PFSK-1 (cell line): ENCODE measurements around the gene LRRIQ1.

Experiments
- FOXP2 ChIP-seq: optimal IDR thresholded peaks from 2 replicates; pipeline ENCODE3; 2011; ENCODE audit warnings: borderline replicate concordance, control low read depth, inconsistent platforms; ENCODE audit not compliant: insufficient read depth; ENCODE audit errors: extremely low read length, extremely low read depth
- POLR2AphosphoS5 ChIP-seq: IDR thresholded peaks from 2 replicates; pipeline ENCODE4 v1.6.1; 2012; ENCODE audit warnings: low read depth, mild to moderate bottlenecking, control low read depth, low read length, moderate library complexity
- REST ChIP-seq, 2 experiments: IDR thresholded peaks; 2 replicates each; pipeline versions ENCODE4 v1.6.1 to v1.8.0; 2011 to 2012; ENCODE audit warnings: low read depth in 2 of 2, low read length in 2 of 2, control low read depth in 1 of 2, inconsistent platforms in 1 of 2, mild to moderate bottlenecking in 1 of 2, moderate library complexity in 1 of 2; ENCODE audit not compliant: insufficient read depth in 1 of 2
- SIN3A ChIP-seq: IDR thresholded peaks from 2 replicates; pipeline ENCODE4 v1.6.1; 2012; ENCODE audit warnings: mild to moderate bottlenecking, low read length, moderate library complexity, borderline replicate concordance; ENCODE audit not compliant: insufficient read depth
- TAF1 ChIP-seq: IDR thresholded peaks from 2 replicates; pipeline ENCODE4 v1.6.1; 2012; ENCODE audit warnings: low read length, control low read depth, borderline replicate concordance; ENCODE audit not compliant: insufficient read depth

Gene LRRIQ1

GRCh38 chr12:85005615-85006014 lies 30.5 kb upstream of the LRRIQ1 start:
- TF ChIP-seq TAF1 (no peak), POLR2AphosphoS5 (no peak), REST (IDR thresholded peaks at IDR 0.05; ENCODE audit: insufficient read depth in 1 of 2, low read depth in 2 of 2, low read length in 2 of 2) (no peak), SIN3A (no peak), FOXP2 (no peak)

GRCh38 chr12:85006206-85006605 lies 29.9 kb upstream of the LRRIQ1 start:
- TF ChIP-seq TAF1: no peak

GRCh38 chr12:85007836-85008235 lies 28.3 kb upstream of the LRRIQ1 start:
- TF ChIP-seq POLR2AphosphoS5 (no peak), TAF1 (no peak), SIN3A (no peak), FOXP2 (no peak), REST (IDR thresholded peaks at IDR 0.05; ENCODE audit: insufficient read depth in 1 of 2, low read depth in 2 of 2, low read length in 2 of 2) (no peak)

GRCh38 chr12:85016413-85016812 lies 19.7 kb upstream of the LRRIQ1 start:
- peak; percentile 55; the same call in 1 of the 2 replicates for TF ChIP-seq TAF1
- no peak for TF ChIP-seq REST (IDR thresholded peaks at IDR 0.05; ENCODE audit: insufficient read depth in 1 of 2, low read depth in 2 of 2, low read length in 2 of 2)
- TF ChIP-seq FOXP2: peak; percentile 46
- peak; percentile 46 for TF ChIP-seq POLR2AphosphoS5
- TF ChIP-seq SIN3A: 0 out of 2 replicates have a peak, but pooled peaks have one; percentile 43

GRCh38 chr12:85017133-85017532 lies 19.0 kb upstream of the LRRIQ1 start:
- TF ChIP-seq TAF1 (no peak), REST (IDR thresholded peaks at IDR 0.05; ENCODE audit: insufficient read depth in 1 of 2, low read depth in 2 of 2, low read length in 2 of 2) (no peak), FOXP2 (no peak), SIN3A (no peak), POLR2AphosphoS5 (no peak)

GRCh38 chr12:85017618-85018017 lies 18.5 kb upstream of the LRRIQ1 start:
- no peak for TF ChIP-seq POLR2AphosphoS5
- TF ChIP-seq TAF1: no peak
- no peak for TF ChIP-seq REST (IDR thresholded peaks at IDR 0.05; ENCODE audit: insufficient read depth in 1 of 2, low read depth in 2 of 2, low read length in 2 of 2)
- TF ChIP-seq SIN3A: no peak
- TF ChIP-seq FOXP2: no peak
